Brain microvascular endothelial cell (primary cell): ENCODE data around the gene TXLNA.
A peak's percentile ranks its signal among the peaks of the same experiment; 100 is the strongest.
"Not testable (repeated sequence)": the region's sequence is repeated elsewhere in the genome, so short reads cannot be mapped to it uniquely, and the experiment has no call there.

Experiments used
- DNase-seq: peaks from one replicate; pipeline ENCODE4 v3.0.0-alpha.2; 2020
- H3K27ac ChIP-seq: fragments of 250-450 bp; sonication (Bioruptor Pico); 2 replicates; pipeline ENCODE4 v1.5.1; 2020; ENCODE audit warnings: mild to moderate bottlenecking, moderate library complexity
- H3K27me3 ChIP-seq: fragments of 250-450 bp; sonication (Bioruptor Pico); replicated peaks from 2 replicates; pipeline ENCODE4 v1.5.1; 2020; ENCODE audit warnings: mild to moderate bottlenecking
- H3K36me3 ChIP-seq: fragments of 250-450 bp; sonication (Bioruptor Pico); replicated peaks from 2 replicates; pipeline ENCODE4 v1.5.1; 2020; ENCODE audit warnings: mild to moderate bottlenecking
- H3K4me3 ChIP-seq: 2 replicates; pipeline ENCODE4 v1.5.1; 2011; ENCODE audit warnings: low read depth, mild to moderate bottlenecking, control low read depth, low read length, moderate library complexity
- CTCF ChIP-seq: IDR thresholded peaks from 2 replicates; pipeline ENCODE4 v1.5.1; 2011; ENCODE audit warnings: low read depth, mild to moderate bottlenecking, moderate library complexity, low read length, control low read depth, inconsistent platforms; ENCODE audit errors: missing control alignments
- in situ Hi-C: cut with HindIII; loops from 2 replicates; pipeline ENCODE4 v1.10.0; 2017; ENCODE audit warnings: low sequenced_read_pairs, low pct_ligation_motif_present

The TXLNA gene

DNA sequence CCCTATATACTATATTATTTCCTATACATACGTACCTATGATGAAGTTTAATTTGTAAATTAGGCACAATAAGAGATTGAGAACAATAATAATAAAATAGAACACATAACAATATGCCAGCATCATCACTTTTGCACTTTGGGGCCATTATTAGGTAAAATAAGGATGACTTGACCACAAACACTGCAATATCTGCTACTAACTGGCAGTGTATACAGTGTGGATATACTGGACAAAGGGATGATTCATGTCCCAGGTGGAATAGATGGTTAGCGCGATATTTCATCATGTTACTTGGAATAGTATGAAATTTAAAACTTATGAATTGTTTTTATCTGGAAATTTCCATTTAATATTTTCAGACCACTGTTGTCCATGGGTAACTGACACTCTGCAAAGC, 35.4 kb upstream of the TXLNA start:
- TF ChIP-seq CTCF: no peak
- in situ Hi-C loops: no loop called here
- DNase-seq: no peak
- no peaks in the 10 kb centered on the region for H3K36me3 ChIP-seq
- no peak overlapping the region for H3K27ac ChIP-seq
- no peaks in the 10 kb centered on the region for H3K27me3 ChIP-seq
- H3K4me3 ChIP-seq: no peak overlapping the region

GRCh38 chr1:32147799-32148198, 31.7 kb upstream of the TXLNA start:
- DNase-seq, H3K27me3 ChIP-seq, H3K27ac ChIP-seq, H3K4me3 ChIP-seq, H3K36me3 ChIP-seq, in situ Hi-C loops: not testable (repeated sequence)

DNA sequence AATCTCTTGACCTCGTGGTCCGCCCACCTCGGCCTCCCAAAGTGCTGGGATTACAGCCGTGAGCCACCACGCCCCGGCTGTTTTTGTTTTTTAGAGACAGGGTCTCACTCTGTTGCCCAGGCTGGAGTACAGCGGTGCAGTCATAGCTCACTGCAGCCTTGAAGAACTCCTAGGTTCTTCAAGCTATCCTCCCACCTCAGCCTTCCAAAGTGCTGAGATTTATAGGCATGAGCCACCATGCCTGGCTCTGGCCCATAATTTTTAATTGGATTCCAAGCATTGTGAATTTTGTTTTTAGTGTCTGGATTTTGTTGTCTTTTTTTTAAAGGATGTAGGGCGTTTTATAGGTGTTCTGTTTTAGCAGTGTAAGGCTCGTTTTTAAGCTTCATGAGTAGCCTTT, 28.6 kb upstream of the TXLNA start:
- no peak for DNase-seq
- Histone ChIP-seq H3K27me3 (no peaks in the 10 kb centered on the region), H3K4me3 (no peak overlapping the region), H3K27ac (peak overlapping the region; percentile 56), H3K36me3 (peaks cover 3% of the 10 kb centered on the region)
- in situ Hi-C loops: no loop called here
- no peak for TF ChIP-seq CTCF

DNA sequence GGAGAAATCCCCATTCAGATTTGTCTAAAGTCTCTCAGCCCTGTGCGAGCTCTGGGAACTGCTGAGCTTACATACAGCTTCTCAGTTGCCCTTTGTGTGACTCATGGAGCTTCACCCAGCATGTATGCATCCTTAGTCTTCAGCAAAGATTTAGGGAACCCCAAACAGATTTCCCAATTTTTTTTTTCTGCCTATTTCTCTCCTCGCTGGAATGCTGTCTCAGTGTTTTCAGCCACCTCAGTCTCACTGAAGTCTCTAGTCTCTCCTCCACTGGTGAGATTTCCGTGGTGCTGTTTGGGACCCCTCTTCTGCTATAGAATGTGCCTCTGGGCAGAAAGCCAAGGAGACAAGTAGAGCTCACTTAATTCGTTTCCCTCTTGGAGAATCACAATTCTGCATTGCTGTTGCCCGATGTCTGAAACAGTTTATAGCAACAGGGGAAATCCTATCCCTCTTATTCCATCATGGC, 28.1 kb upstream of the TXLNA start:
- H3K27ac ChIP-seq: peak overlapping the region; percentile 56
- no peak overlapping the region for H3K4me3 ChIP-seq
- no peaks in the 10 kb centered on the region for H3K27me3 ChIP-seq
- in situ Hi-C loops: no loop called here
- peak; percentile 67 for DNase-seq
- no peak for TF ChIP-seq CTCF
- peaks cover 6% of the 10 kb centered on the region for H3K36me3 ChIP-seq

DNA sequence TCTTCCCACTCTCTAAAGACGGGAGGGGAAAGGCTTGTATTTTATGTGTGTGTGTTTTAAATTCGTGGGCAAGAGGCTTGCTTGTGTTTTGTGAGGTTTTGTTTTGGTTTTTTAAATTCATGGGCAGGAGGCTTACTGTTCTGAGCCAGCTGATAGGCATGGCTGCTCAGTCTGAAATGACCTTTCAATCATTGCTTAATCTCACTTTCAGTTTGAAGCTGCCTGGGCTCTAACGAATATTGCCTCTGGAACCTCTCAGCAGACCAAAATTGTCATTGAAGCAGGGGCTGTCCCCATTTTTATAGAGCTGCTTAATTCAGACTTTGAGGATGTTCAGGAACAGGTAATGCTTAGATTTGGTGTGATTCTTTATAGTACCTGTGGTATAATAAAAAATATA, 20.3 kb upstream of the TXLNA start:
- Histone ChIP-seq H3K36me3 (peaks cover 69% of the 10 kb centered on the region), H3K27me3 (no peaks in the 10 kb centered on the region), H3K27ac (no peak overlapping the region), H3K4me3 (no peak overlapping the region)
- in situ Hi-C loops: no loop called here
- TF ChIP-seq CTCF: no peak
- no peak for DNase-seq

- no peak for DNase-seq
- H3K27ac ChIP-seq: no peak overlapping the region
- peaks cover 62% of the 10 kb centered on the region for H3K36me3 ChIP-seq
- H3K27me3 ChIP-seq: no peaks in the 10 kb centered on the region
- TF ChIP-seq CTCF: no peak
- in situ Hi-C loops: no loop called here
- no peak overlapping the region for H3K4me3 ChIP-seq
Measured at GRCh38 chr1:32163405-32163804, 16.1 kb upstream of the TXLNA start.

GRCh38 chr1:32165633-32166032, 13.8 kb upstream of the TXLNA start:
- in situ Hi-C loops, H3K4me3 ChIP-seq, H3K27me3 ChIP-seq, DNase-seq, H3K27ac ChIP-seq: not testable (repeated sequence)
- peaks cover 56% of the 10 kb centered on the region for H3K36me3 ChIP-seq
